Immature natural killer cell (primary cell): ENCODE measurements around the gene MRPL3. TPM values are rescaled to one million over a fixed set of nuclear protein-coding genes. Genes with fewer than 3 reads are reported as not detected.

ENCODE experiments used
- DNase-seq, 3 donors: peaks; one replicate each; pipeline ENCODE4 v3.0.0; 2022; ENCODE audit warnings: mixed read lengths in 1 of 3
- H3K27ac Mint-ChIP-seq, 6 donors: one replicate each; pipeline ENCODE4 v1.8.0; 2020; ENCODE audit warnings: mixed read lengths in 6 of 6, mild to moderate bottlenecking in 5 of 6, inconsistent platforms in 4 of 6, moderate library complexity in 3 of 6
- H3K27me3 Mint-ChIP-seq, 3 donors: one replicate each; pipeline ENCODE4 v1.8.0; 2020 to 2021; ENCODE audit warnings: low read depth in 3 of 3, mild to moderate bottlenecking in 3 of 3, mixed read lengths in 3 of 3, moderate library complexity in 3 of 3, inconsistent platforms in 1 of 3
- H3K36me3 Mint-ChIP-seq, 3 donors: one replicate each; pipeline ENCODE4 v1.8.0; 2020; ENCODE audit warnings: mixed read lengths in 3 of 3, inconsistent platforms in 2 of 3, mild to moderate bottlenecking in 2 of 3
- H3K4me1 Mint-ChIP-seq, 2 donors: one replicate each; pipeline ENCODE4 v1.8.0; 2020; ENCODE audit warnings: inconsistent platforms in 2 of 2, mild to moderate bottlenecking in 2 of 2, mixed read lengths in 2 of 2, moderate library complexity in 1 of 2
- H3K4me3 Mint-ChIP-seq, 5 donors: one replicate each; pipeline ENCODE4 v1.8.0; 2020; ENCODE audit warnings: mild to moderate bottlenecking in 5 of 5, mixed read lengths in 5 of 5, inconsistent platforms in 3 of 5, moderate library complexity in 3 of 5
- H3K9me3 Mint-ChIP-seq, 6 donors: one replicate each; pipeline ENCODE4 v1.8.0; 2020; ENCODE audit warnings: mild to moderate bottlenecking in 6 of 6, mixed read lengths in 6 of 6, inconsistent platforms in 4 of 6, moderate library complexity in 3 of 6
- polyA plus RNA-seq, 3 donors: library from polyadenylated mRNA; unstranded; fragments of 300-500 nt; fragmentation: Illumina TruSeq; gene quantifications; one replicate each; pipeline ENCODE4 v1.2.3, GENCODE V29; 2021

Gene MRPL3
- polyA plus RNA-seq, 3 donors from 2014 or later: 63.5 to 101 (median 66.5) TPM

GRCh38 chr3:131427226-131427625 is 75.5 kb downstream of the MRPL3 start:
- no peaks in the 10 kb centered on the region for H3K4me1 Mint-ChIP-seq
- no peaks in the 10 kb centered on the region for H3K9me3 Mint-ChIP-seq

DNA sequence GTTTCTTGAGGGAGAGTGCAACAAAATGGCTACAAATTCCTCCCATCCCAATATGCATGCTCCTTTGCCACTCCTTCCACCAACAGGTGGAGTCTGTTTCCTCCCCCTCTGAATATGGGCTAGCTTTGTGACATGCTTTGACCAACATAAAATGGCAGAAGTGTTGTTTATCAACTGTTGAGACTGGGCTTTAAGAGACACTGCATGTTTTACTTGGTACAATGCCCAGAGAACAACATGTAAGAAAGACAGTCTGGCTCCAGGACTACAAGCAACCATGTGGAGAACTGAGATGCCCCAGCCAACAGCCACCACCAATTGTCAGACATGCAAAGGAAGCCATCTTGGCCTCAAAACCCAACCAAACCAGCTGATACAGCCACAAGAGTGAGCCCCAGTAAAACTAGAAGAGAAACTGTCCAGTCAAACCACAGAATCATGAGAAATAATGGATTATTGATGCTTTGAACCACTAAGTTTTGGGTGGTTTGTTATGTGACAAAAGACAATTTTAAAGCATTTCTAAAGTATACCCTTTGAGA is 80.7 kb downstream of the MRPL3 start:
- H3K27ac Mint-ChIP-seq: no peak overlapping the region
- DNase-seq: no peak
- no peaks in the 10 kb centered on the region for H3K4me1 Mint-ChIP-seq
- no peaks in the 10 kb centered on the region for H3K36me3 Mint-ChIP-seq
- peaks cover 3 to 9% (median 6%) of the 10 kb centered on the region in 3 donors for H3K27me3 Mint-ChIP-seq
- H3K4me3 Mint-ChIP-seq: no peak overlapping the region
- peaks cover 0 to 3% (median 0%) of the 10 kb centered on the region in 6 donors for H3K9me3 Mint-ChIP-seq

More at GRCh38 chr3:131427226-131427625, 75.5 kb downstream of the MRPL3 start:
- Mint-ChIP-seq H3K27ac (no peak overlapping the region), H3K36me3 (no peaks in the 10 kb centered on the region), H3K4me3 (no peak overlapping the region), H3K27me3 (peaks cover 2 to 6% (median 5%) of the 10 kb centered on the region in 3 donors)
- DNase-seq: no peak

DNA sequence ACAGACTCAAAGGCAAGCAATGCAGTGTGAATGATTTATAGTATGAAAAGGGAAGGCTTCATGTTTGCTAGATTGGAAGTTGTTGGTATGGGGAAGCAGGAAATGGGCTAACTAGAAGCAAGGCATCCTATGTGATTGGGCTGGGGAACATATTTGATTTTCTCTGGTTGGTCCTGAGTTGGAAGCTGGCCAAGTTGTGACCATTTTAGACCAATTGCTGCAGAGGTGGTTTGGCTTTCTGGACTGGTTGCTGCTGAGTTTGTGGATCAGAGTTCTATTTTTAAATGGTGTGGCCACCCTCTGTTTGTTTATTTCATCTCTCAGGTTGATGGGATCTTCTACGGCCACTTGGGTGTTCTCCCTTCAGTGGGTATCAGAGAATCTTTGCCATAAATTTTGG is 81.5 kb downstream of the MRPL3 start:
- no peak for DNase-seq
- no peaks in the 10 kb centered on the region for H3K36me3 Mint-ChIP-seq
- peaks cover 0 to 3% (median 0%) of the 10 kb centered on the region in 6 donors for H3K9me3 Mint-ChIP-seq
- no peak overlapping the region for H3K27ac Mint-ChIP-seq
- peaks cover 3 to 9% (median 8%) of the 10 kb centered on the region in 3 donors for H3K27me3 Mint-ChIP-seq
- H3K4me3 Mint-ChIP-seq: no peak overlapping the region
- no peaks in the 10 kb centered on the region for H3K4me1 Mint-ChIP-seq

DNA sequence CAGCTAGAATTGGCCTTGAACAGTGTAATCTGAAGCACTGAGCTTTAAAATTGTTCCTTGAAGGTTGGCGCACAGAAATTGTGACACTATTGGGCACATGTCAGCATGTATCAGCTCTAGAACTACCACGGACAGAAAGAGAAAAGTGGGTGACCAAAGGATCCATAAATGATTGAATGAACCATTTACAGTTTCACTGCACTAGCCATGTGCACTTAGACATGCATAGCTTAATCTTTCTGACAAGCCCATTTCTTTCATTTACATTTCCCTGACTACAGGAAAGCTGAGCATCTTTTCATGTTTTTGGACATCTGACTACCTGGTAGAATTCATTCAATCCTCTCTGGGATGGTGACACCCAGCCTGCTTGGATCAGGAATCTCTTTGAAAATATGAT is 85.0 kb downstream of the MRPL3 start:
- H3K27ac Mint-ChIP-seq: no peak overlapping the region
- peaks cover 0 to 6% (median 3%) of the 10 kb centered on the region in 6 donors for H3K9me3 Mint-ChIP-seq
- no peaks in the 10 kb centered on the region for H3K36me3 Mint-ChIP-seq
- H3K4me3 Mint-ChIP-seq: no peak overlapping the region
- no peak for DNase-seq
- H3K4me1 Mint-ChIP-seq: no peaks in the 10 kb centered on the region
- peaks cover 4 to 7% (median 7%) of the 10 kb centered on the region in 3 donors for H3K27me3 Mint-ChIP-seq

Other genes with a start within 250 kb of the MRPL3 start
- gene NUDT16, start 121.2 kb downstream of the MRPL3 start, polyA plus RNA-seq: 1 to 10 TPM; 5.8 to 7.2 (median 5.9) TPM